H9 (cell line): ENCODE data around the gene EML3. TPM values are rescaled to one million over a fixed set of nuclear protein-coding genes. Genes with fewer than 3 reads are reported as not detected.

Experiments
- DNase-seq: peaks from one replicate; pipeline ENCODE4 v3.0.0-alpha.2; 2017
- H2AFZ ChIP-seq: one replicate; pipeline ENCODE4 v1.6.1; 2013; ENCODE audit warnings: mild to moderate bottlenecking, low read length, control low read depth, moderate library complexity
- H2AK5ac ChIP-seq: 2 replicates; pipeline ENCODE4 v1.6.1; 2013; ENCODE audit warnings: low read length, control low read depth, mixed read lengths; ENCODE audit not compliant: insufficient read length
- H2BK120ac ChIP-seq: one replicate; pipeline ENCODE4 v1.6.1; 2013; ENCODE audit warnings: low read depth, mild to moderate bottlenecking, low read length, control low read depth, inconsistent platforms; ENCODE audit not compliant: poor library complexity, severe bottlenecking
- H2BK12ac ChIP-seq: 2 replicates; pipeline ENCODE4 v1.6.1; 2013; ENCODE audit warnings: low read length, control low read depth, mixed read lengths, low read depth; ENCODE audit not compliant: insufficient read length
- H2BK15ac ChIP-seq: 2 replicates; pipeline ENCODE4 v1.6.1; 2013; ENCODE audit warnings: low read depth, low read length, control low read depth
- H2BK20ac ChIP-seq: one replicate; pipeline ENCODE4 v1.6.1; 2013; ENCODE audit warnings: low read depth, mild to moderate bottlenecking, low read length, control low read depth, inconsistent platforms; ENCODE audit not compliant: poor library complexity, severe bottlenecking
- H2BK5ac ChIP-seq: 2 replicates; pipeline ENCODE4 v1.6.1; 2013; ENCODE audit warnings: low read length, control low read depth, mixed read lengths; ENCODE audit not compliant: insufficient read length
- H3K14ac ChIP-seq: 2 replicates; pipeline ENCODE4 v1.6.1; 2013; ENCODE audit warnings: low read length, control low read depth; ENCODE audit not compliant: insufficient read depth
- H3K18ac ChIP-seq: 2 replicates; pipeline ENCODE4 v1.6.1; 2013; ENCODE audit warnings: low read depth, mild to moderate bottlenecking, mixed read lengths, low read length, control low read depth; ENCODE audit not compliant: insufficient read length
- H3K23ac ChIP-seq: 2 replicates; pipeline ENCODE4 v1.6.1; 2013; ENCODE audit warnings: low read length, control low read depth, mixed read lengths, low read depth; ENCODE audit not compliant: insufficient read length
- H3K23me2 ChIP-seq: 2 replicates; pipeline ENCODE4 v1.6.1; 2013; ENCODE audit warnings: low read depth, mild to moderate bottlenecking, mixed read lengths, low read length, control low read depth; ENCODE audit not compliant: insufficient read length, poor library complexity, severe bottlenecking
- H3K27ac ChIP-seq: 2 replicates; pipeline ENCODE4 v1.5.1; 2013; ENCODE audit warnings: low read length, control low read depth, mixed read lengths, low read depth; ENCODE audit not compliant: insufficient read length
- H3K27me3 ChIP-seq: 2 replicates; pipeline ENCODE4 v1.6.1; 2013; ENCODE audit warnings: low read length, control low read depth, inconsistent platforms; ENCODE audit not compliant: insufficient read depth
- H3K4ac ChIP-seq: 2 replicates; pipeline ENCODE4 v1.6.1; 2013; ENCODE audit warnings: low read depth, mild to moderate bottlenecking, control low read depth, inconsistent platforms, low read length, moderate library complexity
- H3K4me1 ChIP-seq: 2 replicates; pipeline ENCODE4 v1.6.1; 2013; ENCODE audit warnings: low read length, control low read depth, inconsistent platforms; ENCODE audit not compliant: insufficient read depth
- H3K4me2 ChIP-seq: 2 replicates; pipeline ENCODE4 v1.6.1; 2013; ENCODE audit warnings: low read length, control low read depth, mixed read lengths; ENCODE audit not compliant: insufficient read length, insufficient read depth
- H3K56ac ChIP-seq: 2 replicates; pipeline ENCODE4 v1.6.1; 2013; ENCODE audit warnings: low read depth, mild to moderate bottlenecking, mixed read lengths, low read length, control low read depth; ENCODE audit not compliant: insufficient read length
- H3K79me1 ChIP-seq: 2 replicates; pipeline ENCODE4 v1.6.1; 2013; ENCODE audit warnings: low read depth, mild to moderate bottlenecking, moderate library complexity, low read length, control low read depth, inconsistent platforms; ENCODE audit not compliant: insufficient read depth, poor library complexity, severe bottlenecking
- H3K79me2 ChIP-seq: 2 replicates; pipeline ENCODE4 v1.6.1; 2013; ENCODE audit warnings: low read length, control low read depth, inconsistent platforms; ENCODE audit not compliant: insufficient read depth
- H3K9ac ChIP-seq: 2 replicates; pipeline ENCODE4 v1.6.1; 2013; ENCODE audit warnings: low read length, control low read depth, mixed read lengths; ENCODE audit not compliant: insufficient read length; ENCODE audit errors: extremely low read depth
- H3K9me3 ChIP-seq: one replicate; pipeline ENCODE4 v1.6.1; 2013; ENCODE audit warnings: low read depth, low read length, inconsistent platforms; ENCODE audit not compliant: control insufficient read depth
- H3T11ph ChIP-seq: one replicate; pipeline ENCODE4 v1.6.1; 2013; ENCODE audit warnings: mild to moderate bottlenecking, low read length, control low read depth, inconsistent platforms
- H4K20me1 ChIP-seq: one replicate; pipeline ENCODE4 v1.6.1; 2013; ENCODE audit not compliant: control insufficient read depth, insufficient read length, insufficient read depth
- H4K5ac ChIP-seq: 2 replicates; pipeline ENCODE4 v1.6.1; 2013; ENCODE audit warnings: low read depth, mild to moderate bottlenecking, mixed read lengths, low read length, control low read depth; ENCODE audit not compliant: insufficient read length
- H4K8ac ChIP-seq: replicated peaks from 2 replicates; pipeline ENCODE4 v1.6.1; 2013; ENCODE audit warnings: low read length, control low read depth, mixed read lengths, low read depth; ENCODE audit not compliant: insufficient read length
- H4K91ac ChIP-seq: 2 replicates; pipeline ENCODE4 v1.6.1; 2013; ENCODE audit warnings: low read depth, mild to moderate bottlenecking, moderate library complexity, mixed read lengths, low read length, control low read depth; ENCODE audit not compliant: insufficient read length
- H3K27ac Mint-ChIP-seq, 3 experiments: 2 replicates in 2 of 3; 3 replicates in 1 of 3; pipeline ENCODE4 v1.8.0; 2020 to 2021; ENCODE audit warnings: mixed read lengths in 3 of 3, mild to moderate bottlenecking in 1 of 3, moderate library complexity in 1 of 3
- H3K27me3 Mint-ChIP-seq: 2 replicates; pipeline ENCODE4 v1.8.0; 2021; ENCODE audit warnings: low read depth, mild to moderate bottlenecking, moderate library complexity, mixed read lengths
- H3K36me3 Mint-ChIP-seq, 3 experiments: 2 replicates in 2 of 3; 3 replicates in 1 of 3; pipeline ENCODE4 v1.8.0; 2020 to 2021; ENCODE audit warnings: low read depth in 3 of 3, mixed read lengths in 3 of 3; ENCODE audit not compliant: insufficient read depth in 1 of 3
- H3K4me1 Mint-ChIP-seq, 2 experiments: 2 replicates each; pipeline ENCODE4 v1.8.0; 2020; ENCODE audit warnings: mixed read lengths in 2 of 2
- H3K4me3 Mint-ChIP-seq, 2 experiments: 2 replicates in 1 of 2; 3 replicates in 1 of 2; pipeline ENCODE4 v1.8.0; 2020 to 2021; ENCODE audit warnings: mild to moderate bottlenecking in 2 of 2, mixed read lengths in 2 of 2, moderate library complexity in 1 of 2
- H3K9me3 Mint-ChIP-seq, 2 experiments: 2 replicates in 1 of 2; 3 replicates in 1 of 2; pipeline ENCODE4 v1.8.0; 2020; ENCODE audit warnings: mild to moderate bottlenecking in 2 of 2, mixed read lengths in 2 of 2, moderate library complexity in 1 of 2
- CTCF ChIP-seq: fragments of 200-600 bp; sonication (generic); conservative IDR thresholded peaks from 3 replicates; pipeline ENCODE4 v1.8.0; 2021; ENCODE audit warnings: antibody characterized with exemption, mild to moderate bottlenecking
- WGBS: extraction: QIAGEN DNeasy Blood & Tissue Kit; methylation state at CpG from one replicate; pipeline ENCODE4 v1.1.7; 2013; ENCODE audit warnings: missing lambda C conversion rate, low lambda C conversion rate, mixed read lengths; ENCODE audit not compliant: insufficient read length; ENCODE audit errors: extremely low coverage; 5-methylcytosine and 5-hydroxymethylcytosine counted together
- total RNA-seq: library from RNA; stranded (reverse); gene quantifications from 2 replicates; pipeline ENCODE4 v1.2.1, GENCODE V29; 2021

The EML3 gene
- total RNA-seq, 1 experiment from 2014 or later, result 35.3 TPM

- no peak for TF ChIP-seq CTCF
- Histone ChIP-seq H3K79me1 (no peaks in the 10 kb centered on the region), H2AK5ac (no peak overlapping the region), H4K91ac (no peak overlapping the region), H3K14ac (no peak overlapping the region), H3K56ac (no peak overlapping the region), H3K4ac (no peak overlapping the region), H2BK120ac (no peak overlapping the region), H2BK5ac (no peak overlapping the region), H3K27ac (no peak overlapping the region), H2BK12ac (no peak overlapping the region), H3K4me1 (no peaks in the 10 kb centered on the region), H2BK15ac (no peak overlapping the region), H3K18ac (no peak overlapping the region), H3K4me2 (no peak overlapping the region), H3K23ac (no peak overlapping the region), H3K9ac (no peak overlapping the region), H4K20me1 (no peaks in the 10 kb centered on the region), H2BK20ac (no peak overlapping the region), H2AFZ (no peak overlapping the region), H4K8ac (no peak overlapping the region), H3T11ph (no peak overlapping the region), H4K5ac (no peak overlapping the region), H3K79me2 (no peaks in the 10 kb centered on the region), H3K23me2 (peaks cover 13% of the 10 kb centered on the region), H3K9me3 (no peaks in the 10 kb centered on the region), H3K27me3 (no peaks in the 10 kb centered on the region)
- H3K27me3 Mint-ChIP-seq, result peaks cover 4% of the 10 kb centered on the region
- H3K4me3 Mint-ChIP-seq, result peak overlapping the region in 1 of 2 experiments; percentile 41; a peak in 2 of 5 replicates
- no peak for DNase-seq
- peak overlapping the region; percentile 11 to 87 (median 77); a peak in 3 of 7 replicates for H3K27ac Mint-ChIP-seq
- WGBS, result no CpG with 5 or more reads among the region's 8 CpGs
- no peaks in the 10 kb centered on the region for H3K9me3 Mint-ChIP-seq
- H3K36me3 Mint-ChIP-seq, result peaks cover 2 to 18% (median 15%) of the 10 kb centered on the region in 3 experiments
- H3K4me1 Mint-ChIP-seq, result peaks cover 17 to 29% of the 10 kb centered on the region in 2 experiments
These were observed 1.7 kb upstream of the EML3 start for GRCh38 chr11:62614275-62614674.
